ENCODE measurements around the gene GNGT1.

GNGT1 gene

DNA sequence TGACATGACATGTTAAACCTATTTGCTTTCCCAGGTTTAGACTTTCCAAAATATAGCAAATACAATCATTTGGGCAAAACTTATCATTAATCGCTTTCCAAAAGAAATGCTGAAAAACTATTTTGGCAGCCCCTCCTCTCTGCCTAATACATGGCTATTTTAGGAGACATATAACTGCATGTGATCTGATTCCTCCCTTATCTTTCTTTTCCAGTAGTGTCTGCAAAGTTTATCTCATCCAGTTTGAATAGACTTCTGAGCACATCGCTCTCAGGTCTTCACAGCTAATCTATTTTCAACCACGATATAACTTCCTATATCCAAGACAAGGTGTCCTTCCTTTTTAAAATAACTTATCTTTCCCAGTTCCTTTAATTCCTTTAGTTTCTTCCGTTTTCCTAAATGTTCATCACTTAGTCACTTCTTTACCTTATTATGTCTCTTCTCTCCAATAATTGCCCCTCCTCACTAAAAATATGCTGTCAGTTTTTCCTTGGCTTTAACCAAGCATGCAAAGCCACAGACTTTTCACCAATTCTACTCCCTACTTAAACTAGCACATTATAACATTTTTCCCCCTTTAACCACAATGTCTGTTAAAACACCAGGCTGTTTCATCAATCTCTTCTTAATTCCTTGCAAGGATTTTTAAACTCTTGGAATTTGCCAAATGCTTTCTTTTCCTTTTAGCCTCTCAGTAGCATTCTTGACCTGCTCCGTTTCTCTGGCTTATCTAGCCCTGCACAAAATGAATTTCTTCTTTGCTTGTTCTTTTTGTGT, 39.6 kb downstream of the GNGT1 start:
- TF ChIP-seq, protein P1, sequence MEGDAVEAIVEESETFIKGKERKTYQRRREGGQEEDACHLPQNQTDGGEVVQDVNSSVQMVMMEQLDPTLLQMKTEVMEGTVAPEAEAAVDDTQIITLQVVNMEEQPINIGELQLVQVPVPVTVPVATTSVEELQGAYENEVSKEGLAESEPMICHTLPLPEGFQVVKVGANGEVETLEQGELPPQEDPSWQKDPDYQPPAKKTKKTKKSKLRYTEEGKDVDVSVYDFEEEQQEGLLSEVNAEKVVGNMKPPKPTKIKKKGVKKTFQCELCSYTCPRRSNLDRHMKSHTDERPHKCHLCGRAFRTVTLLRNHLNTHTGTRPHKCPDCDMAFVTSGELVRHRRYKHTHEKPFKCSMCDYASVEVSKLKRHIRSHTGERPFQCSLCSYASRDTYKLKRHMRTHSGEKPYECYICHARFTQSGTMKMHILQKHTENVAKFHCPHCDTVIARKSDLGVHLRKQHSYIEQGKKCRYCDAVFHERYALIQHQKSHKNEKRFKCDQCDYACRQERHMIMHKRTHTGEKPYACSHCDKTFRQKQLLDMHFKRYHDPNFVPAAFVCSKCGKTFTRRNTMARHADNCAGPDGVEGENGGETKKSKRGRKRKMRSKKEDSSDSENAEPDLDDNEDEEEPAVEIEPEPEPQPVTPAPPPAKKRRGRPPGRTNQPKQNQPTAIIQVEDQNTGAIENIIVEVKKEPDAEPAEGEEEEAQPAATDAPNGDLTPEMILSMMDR (conservative IDR thresholded peaks at IDR 0.05): no peak
- TF ChIP-seq ZFX (IDR thresholded peaks at IDR 0.05): no peak

DNA sequence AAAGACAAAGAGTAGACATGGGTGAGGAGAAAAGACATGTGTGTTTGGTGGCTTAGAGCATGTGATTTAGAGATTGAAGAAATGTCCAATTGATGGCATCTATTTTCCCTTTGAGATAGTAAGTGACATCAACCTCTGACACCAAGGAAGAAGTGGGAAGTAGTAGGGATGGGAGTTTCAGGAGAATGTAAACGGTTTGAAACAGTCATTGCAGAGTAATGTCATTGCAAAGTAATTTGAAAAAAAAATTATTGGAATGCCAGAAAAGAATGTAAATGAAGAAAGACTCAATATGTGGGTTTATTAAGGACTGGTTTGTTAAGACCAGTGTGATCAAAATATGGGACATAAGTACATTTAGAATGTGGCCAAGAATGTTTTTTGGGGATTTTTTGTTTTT, 41.7 kb downstream of the GNGT1 start:
- no peak overlapping the region for H3K27ac ChIP-seq
- TF ChIP-seq ZFX (IDR thresholded peaks at IDR 0.05): no peak
- TF ChIP-seq, protein P1 (conservative IDR thresholded peaks at IDR 0.05): no peak

More for the DNA sequence above, 39.6 kb downstream of the GNGT1 start:
- H3K27ac ChIP-seq: no peak overlapping the region

DNA sequence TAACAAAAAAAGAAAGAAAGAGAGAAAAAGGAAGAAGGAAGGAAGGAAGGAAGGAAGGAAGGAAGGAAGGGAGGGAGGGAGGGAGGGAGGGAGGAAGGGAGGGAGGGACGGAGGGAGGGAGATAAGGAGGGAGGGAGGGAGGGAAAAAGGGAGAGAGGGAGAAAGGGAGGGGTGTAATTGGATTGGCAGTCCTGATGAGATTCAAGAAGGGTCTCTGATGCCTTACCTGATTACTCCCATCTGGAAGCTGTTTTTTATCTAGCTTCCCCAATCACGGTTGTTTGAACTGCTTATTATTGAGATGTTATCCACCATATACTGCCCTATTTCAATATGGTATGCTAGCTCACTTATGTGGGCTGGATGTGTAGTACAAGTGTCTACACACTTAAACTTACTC, 42.5 kb downstream of the GNGT1 start:
- TF ChIP-seq, protein P1 (conservative IDR thresholded peaks at IDR 0.05): no peak
- no peak for TF ChIP-seq ZFX (IDR thresholded peaks at IDR 0.05)
- no peak overlapping the region for H3K27ac ChIP-seq

DNA sequence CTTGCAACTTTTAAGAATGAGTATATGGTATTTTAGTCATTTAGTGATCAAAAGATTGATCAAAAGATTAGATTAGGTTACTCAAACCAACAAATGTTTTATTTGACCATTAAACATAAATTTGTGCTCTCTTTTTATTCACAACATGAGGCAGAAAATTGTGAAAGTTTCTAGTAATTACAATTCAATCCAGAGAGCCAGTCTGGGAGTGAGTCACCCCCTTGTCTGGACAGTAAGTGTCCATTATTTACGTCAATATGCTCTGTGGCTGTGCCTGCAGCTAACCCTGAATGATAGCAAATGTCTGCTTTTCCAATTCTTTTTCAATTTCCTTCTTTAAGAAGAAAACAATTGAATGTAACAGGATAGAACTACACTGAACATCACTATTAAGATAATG, 43.1 kb downstream of the GNGT1 start:
- H3K27ac ChIP-seq: no peak overlapping the region
- TF ChIP-seq, protein P1 (conservative IDR thresholded peaks at IDR 0.05): no peak

DNA sequence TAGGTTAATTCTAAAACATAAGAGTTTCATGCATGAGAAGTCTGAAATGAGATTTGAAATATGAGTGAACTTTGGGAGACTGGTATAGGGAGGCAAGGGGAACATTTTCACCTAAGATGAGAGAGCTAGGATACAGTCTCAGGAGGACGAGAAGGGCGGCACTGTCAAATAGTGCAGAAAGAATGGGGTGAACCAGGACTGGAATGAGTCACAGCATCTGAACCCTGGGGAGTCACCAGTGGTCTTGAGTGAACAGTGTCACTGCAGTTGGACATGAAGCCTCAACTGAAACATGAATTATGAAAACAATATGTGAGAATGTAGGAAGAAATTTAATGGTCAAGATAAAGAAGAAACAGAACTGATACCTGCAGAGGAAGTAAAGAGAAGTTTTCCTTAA, 48.9 kb downstream of the GNGT1 start:
- TF ChIP-seq ZFX (IDR thresholded peaks at IDR 0.05): no peak
- TF ChIP-seq, protein P1 (conservative IDR thresholded peaks at IDR 0.05): no peak
- no peak overlapping the region for H3K27ac ChIP-seq

DNA sequence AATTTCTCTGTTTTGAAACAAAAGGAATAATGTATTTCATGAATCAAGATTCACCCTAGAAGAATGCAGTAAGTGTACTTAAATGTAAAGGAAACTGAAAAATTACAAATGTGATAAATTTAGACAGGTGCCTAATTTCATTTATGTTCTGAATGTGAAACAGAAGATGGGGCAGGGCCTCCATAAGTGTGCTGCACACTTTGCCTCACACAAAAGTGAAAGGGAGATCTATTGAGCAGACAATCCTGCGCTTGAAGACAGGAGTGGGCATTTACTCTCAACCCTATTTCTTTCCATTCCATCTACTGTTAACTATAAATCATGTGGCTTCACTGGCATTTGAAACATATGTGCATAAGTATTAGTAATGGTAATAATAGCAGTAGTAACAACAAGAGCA, 51.4 kb downstream of the GNGT1 start:
- TF ChIP-seq, protein P1 (conservative IDR thresholded peaks at IDR 0.05): no peak
- TF ChIP-seq ZFX (IDR thresholded peaks at IDR 0.05): no peak
- H3K27ac ChIP-seq: no peak overlapping the region

DNA sequence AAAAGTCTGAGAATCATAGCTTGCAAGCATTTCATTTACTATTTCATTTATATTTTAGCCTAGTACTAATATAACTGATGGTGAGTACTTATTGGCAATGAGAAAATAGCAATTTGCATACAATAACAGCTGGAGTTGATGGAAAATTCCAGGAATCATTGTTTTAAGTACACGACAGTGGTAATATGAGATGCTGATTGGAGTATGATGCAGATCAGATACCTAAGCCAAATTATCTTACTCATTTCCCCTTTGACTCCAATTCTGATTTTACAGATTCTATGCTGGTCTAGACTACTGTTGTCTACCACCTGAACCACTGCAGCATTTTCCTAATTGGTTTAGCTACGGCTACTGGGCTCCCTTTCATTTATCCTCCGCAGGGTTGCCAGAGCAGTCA, 51.8 kb downstream of the GNGT1 start:
- no peak for TF ChIP-seq ZFX (IDR thresholded peaks at IDR 0.05)
- TF ChIP-seq, protein P1 (conservative IDR thresholded peaks at IDR 0.05): no peak
- no peak overlapping the region for H3K27ac ChIP-seq

Data from C4-2B (cell line).